Measurements from ENCODE around the gene MGAT4B. TPM values are rescaled to one million over a fixed set of nuclear protein-coding genes. Genes with fewer than 3 reads are reported as not detected.
A peak's percentile ranks its signal among the peaks of the same experiment; 100 is the strongest.

Gene MGAT4B
- total and polyA plus RNA-seq, 2 of the 13 experiments (the other 11 are each of a cell fraction or from before 2014, with no cell fraction given), result 93.5 to 130 TPM

DNA sequence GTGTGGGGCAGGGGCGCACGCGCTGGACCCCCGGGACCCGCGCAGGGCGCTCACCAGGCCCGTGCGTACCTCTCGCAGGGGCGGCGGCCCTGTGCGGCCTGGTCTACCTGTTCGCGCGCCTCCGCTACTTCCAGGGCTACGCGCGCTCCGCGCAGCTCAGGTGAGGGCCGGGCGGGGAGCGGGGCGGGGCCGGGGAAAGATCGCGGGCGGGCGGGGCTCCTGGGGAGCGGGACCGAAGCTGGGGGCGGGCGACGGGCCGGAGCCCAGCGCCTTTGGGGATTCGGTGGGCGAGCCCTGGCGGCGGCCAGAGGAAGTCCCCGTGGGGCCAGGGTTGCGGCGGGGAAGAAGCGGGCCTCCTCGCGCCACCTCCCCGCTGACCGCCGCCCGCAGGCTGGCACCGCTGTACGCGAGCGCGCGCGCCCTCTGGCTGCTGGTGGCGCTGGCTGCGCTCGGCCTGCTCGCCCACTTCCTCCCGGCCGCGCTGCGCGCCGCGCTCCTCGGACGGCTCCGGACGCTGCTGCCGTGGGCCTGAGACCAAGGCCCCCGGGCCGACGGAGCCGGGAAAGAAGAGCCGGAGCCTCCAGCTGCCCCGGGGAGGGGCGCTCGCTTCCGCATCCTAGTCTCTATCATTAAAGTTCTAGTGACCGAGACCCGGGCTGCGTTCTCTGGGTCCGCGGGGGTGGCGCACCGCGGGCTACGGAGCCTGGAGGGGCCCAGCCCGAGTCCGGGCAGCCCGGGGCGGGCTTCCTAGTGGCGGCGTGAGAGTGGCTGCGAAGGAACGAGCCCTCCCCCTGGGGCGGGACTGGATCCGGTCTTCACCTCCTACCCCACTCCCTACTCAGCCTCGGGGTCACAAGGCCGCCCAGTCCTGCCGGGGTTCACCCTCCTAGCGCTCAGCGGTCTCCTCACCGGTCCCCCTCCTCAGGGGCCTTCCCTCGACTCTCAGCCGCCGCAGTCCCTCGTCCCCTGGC, 10.5 kb downstream of the MGAT4B start (continued):
- TF ChIP-seq POLR2G (IDR thresholded peaks at IDR 0.05; ENCODE audit: low read depth, low read length) (peak; percentile 79), MATR3 (CRISPR knock-in tag; IDR thresholded peaks at IDR 0.05) (no peak), POLR2AphosphoS5 (IDR thresholded peaks at IDR 0.05; ENCODE audit: low read depth, low read length) (peak; percentile 61), AHDC1 (CRISPR knock-in tag; IDR thresholded peaks at IDR 0.05; ENCODE audit: borderline replicate concordance) (no peak), TCF7L2 (IDR thresholded peaks at IDR 0.05; ENCODE audit: low read depth, low read length) (no peak), PITX1 (CRISPR knock-in tag; IDR thresholded peaks at IDR 0.05) (no peak), AHR (CRISPR knock-in tag; IDR thresholded peaks at IDR 0.05) (no peak; the same call in 1 of the 2 replicates), ELK4 (CRISPR knock-in tag; IDR thresholded peaks at IDR 0.05; ENCODE audit: borderline replicate concordance) (no peak), BCL6 (CRISPR knock-in tag; IDR thresholded peaks at IDR 0.05) (no peak), ARID2 (CRISPR knock-in tag; IDR thresholded peaks at IDR 0.05; ENCODE audit: borderline replicate concordance) (0 out of 2 replicates have a peak, but pooled peaks have one; percentile 39), POLR2A (IDR thresholded peaks at IDR 0.05; ENCODE audit: insufficient read depth in 1 of 2, low read depth in 2 of 2, low read length in 2 of 2) (0 out of 4 replicates have a peak, but pooled peaks of 1 of the 2 experiments have one; percentile 25), CENPBD1 (CRISPR knock-in tag; IDR thresholded peaks at IDR 0.05; ENCODE audit: borderline replicate concordance, low read depth) (no peak; the same call in 1 of the 2 replicates), ZSCAN22 (CRISPR knock-in tag; IDR thresholded peaks at IDR 0.05) (no peak)
- TF ChIP-seq, protein P1, sequence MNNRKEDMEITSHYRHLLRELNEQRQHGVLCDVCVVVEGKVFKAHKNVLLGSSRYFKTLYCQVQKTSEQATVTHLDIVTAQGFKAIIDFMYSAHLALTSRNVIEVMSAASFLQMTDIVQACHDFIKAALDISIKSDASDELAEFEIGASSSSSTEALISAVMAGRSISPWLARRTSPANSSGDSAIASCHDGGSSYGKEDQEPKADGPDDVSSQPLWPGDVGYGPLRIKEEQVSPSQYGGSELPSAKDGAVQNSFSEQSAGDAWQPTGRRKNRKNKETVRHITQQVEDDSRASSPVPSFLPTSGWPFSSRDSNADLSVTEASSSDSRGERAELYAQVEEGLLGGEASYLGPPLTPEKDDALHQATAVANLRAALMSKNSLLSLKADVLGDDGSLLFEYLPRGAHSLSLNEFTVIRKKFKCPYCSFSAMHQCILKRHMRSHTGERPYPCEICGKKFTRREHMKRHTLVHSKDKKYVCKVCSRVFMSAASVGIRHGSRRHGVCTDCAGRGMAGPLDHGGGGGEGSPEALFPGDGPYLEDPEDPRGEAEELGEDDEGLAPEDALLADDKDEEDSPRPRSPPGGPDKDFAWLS (CRISPR knock-in tag; IDR thresholded peaks at IDR 0.05; ENCODE audit: borderline replicate concordance), result no peak
- TF ChIP-seq, protein P2, sequence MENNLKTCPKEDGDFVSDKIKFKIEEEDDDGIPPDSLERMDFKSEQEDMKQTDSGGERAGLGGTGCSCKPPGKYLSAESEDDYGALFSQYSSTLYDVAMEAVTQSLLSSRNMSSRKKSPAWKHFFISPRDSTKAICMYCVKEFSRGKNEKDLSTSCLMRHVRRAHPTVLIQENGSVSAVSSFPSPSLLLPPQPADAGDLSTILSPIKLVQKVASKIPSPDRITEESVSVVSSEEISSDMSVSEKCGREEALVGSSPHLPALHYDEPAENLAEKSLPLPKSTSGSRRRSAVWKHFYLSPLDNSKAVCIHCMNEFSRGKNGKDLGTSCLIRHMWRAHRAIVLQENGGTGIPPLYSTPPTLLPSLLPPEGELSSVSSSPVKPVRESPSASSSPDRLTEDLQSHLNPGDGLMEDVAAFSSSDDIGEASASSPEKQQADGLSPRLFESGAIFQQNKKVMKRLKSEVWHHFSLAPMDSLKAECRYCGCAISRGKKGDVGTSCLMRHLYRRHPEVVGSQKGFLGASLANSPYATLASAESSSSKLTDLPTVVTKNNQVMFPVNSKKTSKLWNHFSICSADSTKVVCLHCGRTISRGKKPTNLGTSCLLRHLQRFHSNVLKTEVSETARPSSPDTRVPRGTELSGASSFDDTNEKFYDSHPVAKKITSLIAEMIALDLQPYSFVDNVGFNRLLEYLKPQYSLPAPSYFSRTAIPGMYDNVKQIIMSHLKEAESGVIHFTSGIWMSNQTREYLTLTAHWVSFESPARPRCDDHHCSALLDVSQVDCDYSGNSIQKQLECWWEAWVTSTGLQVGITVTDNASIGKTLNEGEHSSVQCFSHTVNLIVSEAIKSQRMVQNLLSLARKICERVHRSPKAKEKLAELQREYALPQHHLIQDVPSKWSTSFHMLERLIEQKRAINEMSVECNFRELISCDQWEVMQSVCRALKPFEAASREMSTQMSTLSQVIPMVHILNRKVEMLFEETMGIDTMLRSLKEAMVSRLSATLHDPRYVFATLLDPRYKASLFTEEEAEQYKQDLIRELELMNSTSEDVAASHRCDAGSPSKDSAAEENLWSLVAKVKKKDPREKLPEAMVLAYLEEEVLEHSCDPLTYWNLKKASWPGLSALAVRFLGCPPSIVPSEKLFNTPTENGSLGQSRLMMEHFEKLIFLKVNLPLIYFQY (CRISPR knock-in tag; IDR thresholded peaks at IDR 0.05; ENCODE audit: borderline replicate concordance), result peak; percentile 84

Data from HepG2 (cell line).